HepG2 (cell line): ENCODE results near the gene ICAM5. TPM values are rescaled to one million over a fixed set of nuclear protein-coding genes. Genes with fewer than 3 reads are reported as not detected.

Source experiments
- AGO2 ChIP-seq: fragments of 200-400 bp; formaldehyde crosslinking; optimal IDR thresholded peaks from 2 replicates; pipeline ENCODE3; 2017; ENCODE audit warnings: mild to moderate bottlenecking, low read depth, low read length, moderate library complexity
- AHR ChIP-seq: IDR thresholded peaks from 2 replicates; pipeline ENCODE4 v1.6.1; 2018; ENCODE audit warnings: missing genetic modification reagents, missing compliant biosample characterization
- ARHGAP35 ChIP-seq: sonication (generic); formaldehyde crosslinking; IDR thresholded peaks from 2 replicates; pipeline ENCODE4 v1.9.0; 2022; ENCODE audit warnings: mild to moderate bottlenecking, inconsistent platforms, moderate library complexity, missing genetic modification reagents, borderline replicate concordance
- MAFF ChIP-seq: IDR thresholded peaks from 2 replicates; pipeline ENCODE4 v1.6.1; 2011; ENCODE audit warnings: low read depth, low read length, improper control_type of control experiment
- MAX ChIP-seq: IDR thresholded peaks from 2 replicates; pipeline ENCODE4 v1.6.1; 2012; ENCODE audit warnings: inconsistent platforms
- MXD4 ChIP-seq: IDR thresholded peaks from 2 replicates; pipeline ENCODE4 v1.6.1; 2016; ENCODE audit warnings: mild to moderate bottlenecking, missing biosample characterization, missing genetic modification reagents
- MXI1 ChIP-seq: IDR thresholded peaks from 3 replicates; pipeline ENCODE4 v1.6.1; 2012; ENCODE audit warnings: low read depth, low read length, inconsistent platforms, borderline replicate concordance
- PATZ1 ChIP-seq: sonication (generic); formaldehyde crosslinking; IDR thresholded peaks from 2 replicates; pipeline ENCODE4 v1.4.0; 2020; ENCODE audit warnings: missing genetic modification reagents
- POGZ ChIP-seq: sonication (generic); formaldehyde crosslinking; IDR thresholded peaks from 2 replicates; pipeline ENCODE4 v1.4.0; 2020; ENCODE audit warnings: mild to moderate bottlenecking, missing genetic modification reagents
- SAFB2 ChIP-seq: sonication (generic); formaldehyde crosslinking; IDR thresholded peaks from 2 replicates; pipeline ENCODE4 v1.5.1; 2020; ENCODE audit warnings: missing genetic modification reagents, low read depth, mild to moderate bottlenecking, borderline replicate concordance
- TBX2 ChIP-seq: sonication (generic); formaldehyde crosslinking; IDR thresholded peaks from 2 replicates; pipeline ENCODE4 v1.5.0; 2020; ENCODE audit warnings: missing genetic modification reagents, mild to moderate bottlenecking, borderline replicate concordance
- TBX3 ChIP-seq: fragments of 450-650 bp; IDR thresholded peaks from 2 replicates; pipeline ENCODE4 v1.6.1; 2017; ENCODE audit warnings: antibody characterized with exemption, mild to moderate bottlenecking, inconsistent platforms, borderline replicate concordance
- TP53 ChIP-seq: sonication (generic); formaldehyde crosslinking; conservative IDR thresholded peaks from 2 replicates; pipeline ENCODE4 v1.4.0; 2020; ENCODE audit warnings: missing genetic modification reagents
- ZNF138 ChIP-seq: sonication (generic); formaldehyde crosslinking; IDR thresholded peaks from 2 replicates; pipeline ENCODE4 v1.5.0; 2020; ENCODE audit warnings: mild to moderate bottlenecking, low read depth, missing genetic modification reagents
- ZNF232 ChIP-seq: sonication (generic); formaldehyde crosslinking; IDR thresholded peaks from 2 replicates; pipeline ENCODE4 v1.4.0; 2020; ENCODE audit warnings: missing genetic modification reagents, borderline replicate concordance
- ZNF564 ChIP-seq: sonication (generic); formaldehyde crosslinking; IDR thresholded peaks from 2 replicates; pipeline ENCODE4 v1.8.1; 2023; ENCODE audit warnings: mild to moderate bottlenecking, missing genetic modification reagents
- ZNF605 ChIP-seq: sonication (generic); formaldehyde crosslinking; IDR thresholded peaks from 2 replicates; pipeline ENCODE4 v1.8.0; 2022; ENCODE audit warnings: mild to moderate bottlenecking, missing genetic modification reagents
- ZNF773 ChIP-seq: sonication (generic); formaldehyde crosslinking; IDR thresholded peaks from 2 replicates; pipeline ENCODE4 v1.4.0; 2020; ENCODE audit warnings: missing genetic modification reagents, borderline replicate concordance
- ZNF788 ChIP-seq: sonication (generic); formaldehyde crosslinking; IDR thresholded peaks from 2 replicates; pipeline ENCODE4 v1.5.0; 2020; ENCODE audit warnings: mild to moderate bottlenecking, missing genetic modification reagents, borderline replicate concordance
- polyA plus RNA-seq, 8 experiments: library from polyadenylated mRNA; depleted of rRNA in 3 of 8; stranded (reverse) in 7 of 8; unstranded in 1 of 8; fragments of >200 nt; fragmentation: Illumina TruSeq in 4 of 8; extraction: Trizol in 4 of 8; gene quantifications; 2 replicates each; pipeline versions ENCODE4 v1.2.1 to v1.2.3, GENCODE V29; 2011 to 2016; ENCODE audit warnings: low read depth in 4 of 8, missing spikeins in 1 of 8, mixed read lengths in 1 of 8; ENCODE audit not compliant: insufficient read depth in 1 of 8
- total RNA-seq, 5 experiments: library from RNA; depleted of rRNA; stranded (reverse); fragments of >200 nt; fragmentation: Illumina TruSeq; extraction: Trizol; gene quantifications; 2 replicates each; pipeline ENCODE4 v1.2.3, GENCODE V29; 2016; ENCODE audit warnings: low read depth in 1 of 5
- TF ChIP-seq, protein P1 (sequence below): IDR thresholded peaks from 2 replicates; pipeline ENCODE4 v1.6.1; 2012; ENCODE audit warnings: low read length, improper control_type of control experiment

Gene ICAM5
- total and polyA plus RNA-seq, 2 of the 13 experiments (the other 11 are each of a cell fraction or from before 2014, with no cell fraction given): 0.46 to 1.6 TPM

GRCh38 chr19:10299545-10300458 is 10.1 kb downstream of the ICAM5 start (continued):
- no peak for TF ChIP-seq ARHGAP35 (CRISPR knock-in tag)
- 0 out of 2 replicates have a peak, but pooled peaks have one; percentile 18 for TF ChIP-seq MAX
- TF ChIP-seq ZNF564 (CRISPR knock-in tag): no peak
- TF ChIP-seq TP53 (CRISPR knock-in tag): no peak
- no peak for TF ChIP-seq AHR (CRISPR knock-in tag)
- peak; percentile 74; the same call in 1 of the 2 replicates for TF ChIP-seq PATZ1 (CRISPR knock-in tag)
- TF ChIP-seq ZNF138 (CRISPR knock-in tag): no peak
- no peak for TF ChIP-seq ZNF232 (CRISPR knock-in tag)
- no peak for TF ChIP-seq ZNF788
- TF ChIP-seq MXI1: no peak
- no peak for TF ChIP-seq AGO2
- no peak for TF ChIP-seq POGZ (CRISPR knock-in tag)
- TF ChIP-seq, protein P1, sequence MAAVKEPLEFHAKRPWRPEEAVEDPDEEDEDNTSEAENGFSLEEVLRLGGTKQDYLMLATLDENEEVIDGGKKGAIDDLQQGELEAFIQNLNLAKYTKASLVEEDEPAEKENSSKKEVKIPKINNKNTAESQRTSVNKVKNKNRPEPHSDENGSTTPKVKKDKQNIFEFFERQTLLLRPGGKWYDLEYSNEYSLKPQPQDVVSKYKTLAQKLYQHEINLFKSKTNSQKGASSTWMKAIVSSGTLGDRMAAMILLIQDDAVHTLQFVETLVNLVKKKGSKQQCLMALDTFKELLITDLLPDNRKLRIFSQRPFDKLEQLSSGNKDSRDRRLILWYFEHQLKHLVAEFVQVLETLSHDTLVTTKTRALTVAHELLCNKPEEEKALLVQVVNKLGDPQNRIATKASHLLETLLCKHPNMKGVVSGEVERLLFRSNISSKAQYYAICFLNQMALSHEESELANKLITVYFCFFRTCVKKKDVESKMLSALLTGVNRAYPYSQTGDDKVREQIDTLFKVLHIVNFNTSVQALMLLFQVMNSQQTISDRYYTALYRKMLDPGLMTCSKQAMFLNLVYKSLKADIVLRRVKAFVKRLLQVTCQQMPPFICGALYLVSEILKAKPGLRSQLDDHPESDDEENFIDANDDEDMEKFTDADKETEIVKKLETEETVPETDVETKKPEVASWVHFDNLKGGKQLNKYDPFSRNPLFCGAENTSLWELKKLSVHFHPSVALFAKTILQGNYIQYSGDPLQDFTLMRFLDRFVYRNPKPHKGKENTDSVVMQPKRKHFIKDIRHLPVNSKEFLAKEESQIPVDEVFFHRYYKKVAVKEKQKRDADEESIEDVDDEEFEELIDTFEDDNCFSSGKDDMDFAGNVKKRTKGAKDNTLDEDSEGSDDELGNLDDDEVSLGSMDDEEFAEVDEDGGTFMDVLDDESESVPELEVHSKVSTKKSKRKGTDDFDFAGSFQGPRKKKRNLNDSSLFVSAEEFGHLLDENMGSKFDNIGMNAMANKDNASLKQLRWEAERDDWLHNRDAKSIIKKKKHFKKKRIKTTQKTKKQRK: no peak
- TF ChIP-seq TBX3: no peak
- no peak for TF ChIP-seq ZNF773 (CRISPR knock-in tag)
- TF ChIP-seq ZNF605 (CRISPR knock-in tag): no peak
- no peak for TF ChIP-seq MXD4 (CRISPR knock-in tag)
- 0 out of 2 replicates have a peak, but pooled peaks have one; percentile 13 for TF ChIP-seq TBX2 (CRISPR knock-in tag)
- TF ChIP-seq SAFB2 (CRISPR knock-in tag): 0 out of 2 replicates have a peak, but pooled peaks have one; percentile 20
- TF ChIP-seq MAFF: no peak
